Right atrium auricular region (tissue), 2 donors: ENCODE data around the gene ASMTL. TPM values are rescaled to one million over a fixed set of nuclear protein-coding genes. Genes with fewer than 3 reads are reported as not detected.
"Not testable (repeated sequence)": the region's sequence is repeated elsewhere in the genome, so short reads cannot be mapped to it uniquely, and the experiment has no call there.

Source experiments
- DNase-seq: peaks from one replicate; pipeline ENCODE4 v3.0.0-alpha.2; 2019; ENCODE audit warnings: low spot score
- H3K27ac ChIP-seq, 2 donors: fragments of 200-600 bp; sonication (generic); 1 replicate in 1 of 2; 2 replicates in 1 of 2; pipeline ENCODE4 v1.5.1; 2016 to 2019
- H3K27me3 ChIP-seq, 2 donors: fragments of 200-600 bp; sonication (generic); one replicate each; pipeline versions ENCODE4 v1.5.1 to v1.6.0; 2017 to 2019
- H3K36me3 ChIP-seq: fragments of 200-600 bp; sonication (generic); one replicate; pipeline ENCODE4 v1.5.1; 2016
- H3K4me1 ChIP-seq, 2 donors: fragments of 200-600 bp; sonication (generic); one replicate each; pipeline versions ENCODE4 v1.5.1 to v1.6.0; 2017 to 2019
- H3K4me3 ChIP-seq, 2 donors: fragments of 200-600 bp; sonication (generic); 1 replicate in 1 of 2; 2 replicates in 1 of 2; pipeline ENCODE4 v1.5.1; 2017 to 2019; ENCODE audit warnings: mild to moderate bottlenecking in 1 of 2, moderate library complexity in 1 of 2
- H3K9me3 ChIP-seq, 2 donors: fragments of 200-600 bp; sonication (generic); one replicate each; pipeline ENCODE4 v1.5.1; 2019
- total RNA-seq, 2 donors: library from RNA; depleted of rRNA; stranded (reverse); fragments of >200 nt; gene quantifications; one replicate each; pipeline ENCODE4 v1.1.0, GENCODE V29; 2016
- TF ChIP-seq, protein P1 (sequence below), 2 donors: fragments of 200-600 bp; sonication (generic); IDR thresholded peaks; one replicate each; pipeline ENCODE4 v1.5.1; 2019; ENCODE audit warnings: antibody characterized with exemption in 2 of 2

The ASMTL gene
- total RNA-seq, 2 donors from 2014 or later: 20.1 to 31.9 TPM

DNA sequence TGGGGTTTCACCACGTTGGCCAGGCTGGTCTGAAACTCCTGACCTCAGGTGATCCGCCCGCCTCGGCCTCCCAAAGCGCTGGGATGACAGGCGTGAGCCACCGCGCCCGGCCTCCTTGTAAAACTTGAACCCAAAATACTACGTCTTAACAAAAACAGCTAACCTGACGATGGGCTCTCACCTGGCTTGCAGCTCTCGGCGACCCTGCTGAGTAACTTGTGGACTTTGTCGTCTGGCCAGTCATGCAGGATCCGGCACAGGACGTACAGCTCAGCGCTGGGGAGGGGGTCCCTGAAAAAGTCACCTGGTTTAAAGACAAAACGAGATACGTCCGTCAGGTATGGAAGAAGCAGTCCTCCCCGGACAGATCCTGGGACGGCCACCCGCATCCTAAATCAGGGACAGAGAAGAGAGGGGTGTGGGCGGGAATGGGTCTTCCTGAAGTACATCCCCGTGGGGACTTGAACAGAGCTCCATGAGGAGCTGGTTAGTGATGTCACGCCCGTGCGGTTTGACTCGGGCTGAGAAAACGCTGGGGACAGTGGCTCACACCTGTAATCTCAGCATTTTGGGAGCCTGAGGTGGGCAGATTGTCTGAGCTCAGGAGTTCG, 40.1 kb downstream of the ASMTL start:
- H3K4me1 ChIP-seq: no peaks in the 10 kb centered on the region
- no peaks in the 10 kb centered on the region for H3K9me3 ChIP-seq
- no peak for DNase-seq
- H3K27me3 ChIP-seq: no peaks in the 10 kb centered on the region
- no peak overlapping the region for H3K27ac ChIP-seq
- peaks cover 23% of the 10 kb centered on the region for H3K36me3 ChIP-seq
- no peak overlapping the region for H3K4me3 ChIP-seq
- TF ChIP-seq, protein P1, sequence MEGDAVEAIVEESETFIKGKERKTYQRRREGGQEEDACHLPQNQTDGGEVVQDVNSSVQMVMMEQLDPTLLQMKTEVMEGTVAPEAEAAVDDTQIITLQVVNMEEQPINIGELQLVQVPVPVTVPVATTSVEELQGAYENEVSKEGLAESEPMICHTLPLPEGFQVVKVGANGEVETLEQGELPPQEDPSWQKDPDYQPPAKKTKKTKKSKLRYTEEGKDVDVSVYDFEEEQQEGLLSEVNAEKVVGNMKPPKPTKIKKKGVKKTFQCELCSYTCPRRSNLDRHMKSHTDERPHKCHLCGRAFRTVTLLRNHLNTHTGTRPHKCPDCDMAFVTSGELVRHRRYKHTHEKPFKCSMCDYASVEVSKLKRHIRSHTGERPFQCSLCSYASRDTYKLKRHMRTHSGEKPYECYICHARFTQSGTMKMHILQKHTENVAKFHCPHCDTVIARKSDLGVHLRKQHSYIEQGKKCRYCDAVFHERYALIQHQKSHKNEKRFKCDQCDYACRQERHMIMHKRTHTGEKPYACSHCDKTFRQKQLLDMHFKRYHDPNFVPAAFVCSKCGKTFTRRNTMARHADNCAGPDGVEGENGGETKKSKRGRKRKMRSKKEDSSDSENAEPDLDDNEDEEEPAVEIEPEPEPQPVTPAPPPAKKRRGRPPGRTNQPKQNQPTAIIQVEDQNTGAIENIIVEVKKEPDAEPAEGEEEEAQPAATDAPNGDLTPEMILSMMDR (IDR thresholded peaks at IDR 0.05): no peak

DNA sequence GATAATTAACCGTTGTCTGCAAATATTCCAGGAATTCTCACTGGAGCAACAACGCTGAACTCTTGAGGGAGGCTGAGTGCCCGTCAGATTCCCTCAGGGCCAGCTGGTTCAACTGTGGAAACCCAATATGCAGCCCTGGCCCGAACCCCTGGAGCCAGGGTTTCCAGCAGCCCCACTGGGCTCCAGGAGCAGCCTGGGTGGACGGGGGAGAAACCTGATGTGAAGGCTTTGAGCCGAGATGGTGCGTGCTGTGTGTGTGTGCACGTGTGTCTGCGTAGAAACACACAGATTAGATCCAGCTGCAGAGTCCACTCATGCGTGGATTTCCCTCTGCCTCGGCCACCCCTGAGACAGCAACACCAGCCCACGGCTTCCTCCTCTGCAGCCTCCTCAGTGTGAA, 41.4 kb downstream of the ASMTL start:
- Histone ChIP-seq H3K4me3 (no peak overlapping the region), H3K27me3 (no peaks in the 10 kb centered on the region), H3K9me3 (no peaks in the 10 kb centered on the region), H3K4me1 (no peaks in the 10 kb centered on the region), H3K36me3 (peaks cover 35% of the 10 kb centered on the region), H3K27ac (no peak overlapping the region)
- DNase-seq: no peak
- TF ChIP-seq, protein P1 (IDR thresholded peaks at IDR 0.05): no peak

DNA sequence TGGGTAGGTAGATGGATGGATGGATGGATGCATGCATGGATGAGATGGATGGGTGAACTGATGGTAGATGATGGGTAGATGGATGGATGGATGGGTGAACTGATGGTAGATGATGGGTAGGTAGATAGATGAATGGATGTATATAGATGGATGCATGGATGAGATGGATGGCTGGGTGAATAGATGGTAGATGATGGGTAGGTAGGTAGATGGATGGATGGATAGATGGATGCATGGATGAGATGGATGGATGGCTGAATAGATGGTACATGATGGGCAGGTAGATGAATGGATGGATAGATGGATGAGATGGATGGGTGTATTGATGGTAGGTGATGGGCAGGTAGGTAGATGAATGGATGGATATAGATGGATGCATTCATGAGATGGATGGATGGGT, 45.7 kb downstream of the ASMTL start:
- Histone ChIP-seq H3K36me3 (peaks cover 55% of the 10 kb centered on the region), H3K9me3 (no peaks in the 10 kb centered on the region), H3K27ac (no peak overlapping the region), H3K4me1 (no peaks in the 10 kb centered on the region), H3K4me3 (no peak overlapping the region), H3K27me3 (no peaks in the 10 kb centered on the region)
- no peak for DNase-seq
- TF ChIP-seq, protein P1 (IDR thresholded peaks at IDR 0.05): no peak

DNA sequence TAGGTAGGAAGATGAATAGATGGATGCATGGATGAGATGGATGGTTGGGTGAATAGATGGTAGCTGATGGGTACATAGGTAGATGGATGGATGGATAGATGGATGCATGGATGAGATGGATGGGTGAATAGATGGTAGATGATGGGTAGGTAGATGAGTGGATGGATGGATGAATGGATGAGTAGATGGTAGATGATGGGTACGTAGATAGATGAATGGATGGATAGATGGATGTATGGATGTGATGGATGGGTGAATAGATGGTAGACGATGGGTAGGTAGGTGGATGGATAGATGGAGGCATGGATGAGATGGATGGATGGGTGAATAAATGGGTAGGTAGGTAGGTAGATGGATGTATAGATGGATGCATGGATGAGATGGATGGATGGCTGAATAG, 46.9 kb downstream of the ASMTL start:
- H3K27me3 ChIP-seq, DNase-seq, H3K4me1 ChIP-seq, H3K4me3 ChIP-seq, H3K27ac ChIP-seq, H3K9me3 ChIP-seq: not testable (repeated sequence)
- peaks cover 47% of the 10 kb centered on the region for H3K36me3 ChIP-seq

DNA sequence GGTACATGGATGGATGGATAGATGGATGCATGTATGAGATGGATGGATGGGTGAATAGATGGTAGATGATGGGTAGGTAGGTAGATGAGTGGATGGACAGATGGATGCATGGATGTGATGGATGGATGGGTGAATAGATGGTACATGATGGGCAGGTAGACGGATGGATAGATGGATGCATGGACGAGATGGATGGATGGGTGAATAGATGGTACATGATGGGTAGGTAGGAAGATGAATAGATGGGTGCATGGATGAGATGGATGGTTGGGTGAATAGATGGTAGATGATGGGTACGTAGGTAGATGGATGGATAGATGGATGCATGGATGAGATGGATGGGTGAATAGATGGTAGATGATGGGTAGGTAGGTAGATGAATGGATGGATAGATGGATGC, 48.8 kb downstream of the ASMTL start:
- not testable (repeated sequence) for H3K27me3 ChIP-seq, DNase-seq, H3K9me3 ChIP-seq, H3K4me3 ChIP-seq, H3K4me1 ChIP-seq, H3K27ac ChIP-seq
- peaks cover 47% of the 10 kb centered on the region for H3K36me3 ChIP-seq

DNA sequence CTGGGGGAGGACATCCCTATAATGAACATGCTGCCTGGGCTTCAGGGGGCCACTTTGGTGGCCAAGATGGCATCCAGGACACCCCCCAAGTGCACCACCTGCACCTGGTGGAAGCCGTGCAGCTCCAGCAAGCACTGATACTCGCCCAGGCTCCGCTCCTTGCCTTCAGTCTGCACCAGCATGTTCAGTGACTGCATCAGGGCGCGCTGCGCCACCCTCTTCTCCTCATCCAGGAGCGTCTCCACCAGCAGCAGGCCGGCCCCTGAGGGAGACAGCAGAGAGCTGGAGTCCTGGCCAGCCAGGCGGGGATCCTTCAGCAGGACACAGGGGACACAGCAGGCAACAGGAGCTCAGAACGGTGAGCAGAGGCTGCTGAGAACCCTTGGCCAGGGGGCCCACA, 49.5 kb downstream of the ASMTL start:
- H3K4me3 ChIP-seq: no peak overlapping the region
- no peaks in the 10 kb centered on the region for H3K27me3 ChIP-seq
- peaks cover 47% of the 10 kb centered on the region for H3K36me3 ChIP-seq
- H3K9me3 ChIP-seq: no peaks in the 10 kb centered on the region
- H3K4me1 ChIP-seq: no peaks in the 10 kb centered on the region
- no peak overlapping the region for H3K27ac ChIP-seq
- TF ChIP-seq, protein P1 (IDR thresholded peaks at IDR 0.05): no peak
- DNase-seq: no peak
